Nephron (organoid): ENCODE measurements around the gene GDPD4.

Experiments used
- H3K27ac Mint-ChIP-seq, 3 experiments: 2 replicates each; pipeline ENCODE4 v1.8.0; 2020; ENCODE audit warnings: mixed read lengths in 3 of 3, mild to moderate bottlenecking in 2 of 3, moderate library complexity in 1 of 3
- H3K27me3 Mint-ChIP-seq: 2 replicates; pipeline ENCODE4 v1.8.0; 2021; ENCODE audit warnings: low read depth, mild to moderate bottlenecking, moderate library complexity, mixed read lengths
- H3K36me3 Mint-ChIP-seq: 2 replicates; pipeline ENCODE4 v1.8.0; 2020; ENCODE audit warnings: low read depth, mixed read lengths
- H3K4me1 Mint-ChIP-seq: 2 replicates; pipeline ENCODE4 v1.8.0; 2020; ENCODE audit warnings: mixed read lengths
- H3K4me3 Mint-ChIP-seq, 3 experiments: 2 replicates each; pipeline ENCODE4 v1.8.0; 2020; ENCODE audit warnings: mild to moderate bottlenecking in 3 of 3, mixed read lengths in 3 of 3, moderate library complexity in 2 of 3
- H3K9me3 Mint-ChIP-seq: 2 replicates; pipeline ENCODE4 v1.8.0; 2020; ENCODE audit warnings: mixed read lengths
- TF ChIP-seq, protein P1 (sequence below), 3 experiments: fragments of 200-600 bp; sonication (generic); IDR thresholded peaks; one replicate each; pipeline ENCODE4 v1.5.0; 2021; ENCODE audit warnings: antibody characterized with exemption in 3 of 3; ENCODE audit not compliant: unreplicated experiment in 3 of 3

Gene GDPD4

DNA sequence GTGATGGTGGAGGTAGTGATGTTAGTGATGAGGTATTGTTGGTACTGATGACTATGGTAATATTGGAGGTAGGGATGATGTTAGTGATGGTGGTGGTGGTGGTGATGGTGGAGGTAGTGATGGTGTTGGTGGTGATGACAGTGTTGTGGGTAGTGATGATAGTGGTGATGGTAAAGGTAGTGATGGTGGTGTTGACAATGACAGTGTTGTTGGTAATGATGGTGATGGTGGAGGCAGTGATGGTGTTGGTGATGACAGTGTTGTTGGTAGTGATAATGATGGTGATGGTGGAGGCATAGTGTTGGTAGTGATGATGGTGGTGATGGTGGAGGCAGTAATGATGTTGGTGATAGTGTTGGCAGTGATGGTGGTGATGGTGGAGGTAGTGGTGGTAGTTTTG lies 108.3 kb downstream of the GDPD4 start:
- Mint-ChIP-seq H3K9me3 (no peaks in the 10 kb centered on the region), H3K4me1 (peaks cover 13% of the 10 kb centered on the region), H3K27me3 (peaks cover 5% of the 10 kb centered on the region), H3K4me3 (no peak overlapping the region), H3K27ac (no peak overlapping the region), H3K36me3 (no peaks in the 10 kb centered on the region)
- TF ChIP-seq, protein P1, sequence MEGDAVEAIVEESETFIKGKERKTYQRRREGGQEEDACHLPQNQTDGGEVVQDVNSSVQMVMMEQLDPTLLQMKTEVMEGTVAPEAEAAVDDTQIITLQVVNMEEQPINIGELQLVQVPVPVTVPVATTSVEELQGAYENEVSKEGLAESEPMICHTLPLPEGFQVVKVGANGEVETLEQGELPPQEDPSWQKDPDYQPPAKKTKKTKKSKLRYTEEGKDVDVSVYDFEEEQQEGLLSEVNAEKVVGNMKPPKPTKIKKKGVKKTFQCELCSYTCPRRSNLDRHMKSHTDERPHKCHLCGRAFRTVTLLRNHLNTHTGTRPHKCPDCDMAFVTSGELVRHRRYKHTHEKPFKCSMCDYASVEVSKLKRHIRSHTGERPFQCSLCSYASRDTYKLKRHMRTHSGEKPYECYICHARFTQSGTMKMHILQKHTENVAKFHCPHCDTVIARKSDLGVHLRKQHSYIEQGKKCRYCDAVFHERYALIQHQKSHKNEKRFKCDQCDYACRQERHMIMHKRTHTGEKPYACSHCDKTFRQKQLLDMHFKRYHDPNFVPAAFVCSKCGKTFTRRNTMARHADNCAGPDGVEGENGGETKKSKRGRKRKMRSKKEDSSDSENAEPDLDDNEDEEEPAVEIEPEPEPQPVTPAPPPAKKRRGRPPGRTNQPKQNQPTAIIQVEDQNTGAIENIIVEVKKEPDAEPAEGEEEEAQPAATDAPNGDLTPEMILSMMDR (IDR thresholded peaks at IDR 0.05; ENCODE audit: unreplicated experiment in 3 of 3) = no peak

DNA sequence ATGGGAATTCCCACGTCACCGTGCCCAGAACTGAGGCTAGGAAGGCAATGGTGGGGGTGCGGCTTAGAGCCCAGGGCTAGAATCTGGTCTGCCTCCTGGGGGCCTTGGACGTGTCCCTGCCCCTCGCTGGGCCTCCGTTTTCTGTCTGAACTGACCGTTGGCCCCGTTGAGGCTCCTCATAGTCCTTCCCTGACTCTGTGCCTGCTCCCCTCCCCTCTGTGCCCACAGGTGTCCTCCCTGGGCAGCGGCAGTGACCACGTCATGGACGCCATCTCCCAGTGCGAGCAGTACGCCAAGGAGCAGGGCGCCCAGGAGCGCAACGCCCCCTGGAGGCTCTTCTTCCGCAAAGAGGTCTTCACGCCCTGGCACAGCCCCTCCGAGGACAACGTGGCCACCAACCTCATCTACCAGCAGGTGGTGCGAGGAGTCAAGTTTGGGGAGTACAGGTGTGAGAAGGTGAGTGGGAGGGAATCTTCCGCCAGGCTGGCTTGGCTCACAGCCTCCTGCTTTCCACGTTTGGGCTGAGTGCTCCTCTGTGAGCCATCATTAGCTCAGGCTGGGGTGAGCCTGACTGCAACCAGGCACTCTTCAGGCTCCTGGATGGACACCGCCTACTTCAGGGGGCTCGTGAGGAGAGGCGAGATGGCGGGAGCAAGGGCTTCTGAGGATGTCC lies 109.5 kb downstream of the GDPD4 start:
- Mint-ChIP-seq H3K4me3 (peak overlapping the region in 2 of 3 experiments; percentile 38 to 62), H3K9me3 (no peaks in the 10 kb centered on the region), H3K4me1 (peaks cover 13% of the 10 kb centered on the region), H3K36me3 (no peaks in the 10 kb centered on the region), H3K27ac (no peak overlapping the region), H3K27me3 (peaks cover 5% of the 10 kb centered on the region)
- TF ChIP-seq, protein P1 (IDR thresholded peaks at IDR 0.05; ENCODE audit: unreplicated experiment in 3 of 3) = peak; percentile 62 to 69 (median 66)

DNA sequence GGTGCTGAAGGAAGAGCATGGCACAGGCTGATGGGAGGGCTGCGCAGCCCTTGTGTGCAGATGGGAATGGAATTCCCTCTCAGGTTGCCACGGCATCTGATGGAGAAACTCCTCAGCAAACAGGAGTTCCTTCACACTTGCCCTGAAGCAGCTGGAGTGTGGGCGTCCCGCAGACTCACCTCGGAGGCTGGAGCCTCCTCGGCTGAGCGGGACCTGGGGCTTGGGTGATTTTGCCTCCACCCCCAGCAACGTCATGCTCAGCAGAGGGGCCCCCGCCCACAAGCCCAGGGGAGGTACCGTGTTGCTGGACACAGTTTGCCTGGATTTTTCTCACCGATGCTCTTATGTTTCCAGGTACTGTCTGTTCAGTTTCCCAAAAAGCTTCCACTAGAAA lies 110.1 kb downstream of the GDPD4 start:
- H3K4me1 Mint-ChIP-seq = peaks cover 10% of the 10 kb centered on the region
- TF ChIP-seq, protein P1 (IDR thresholded peaks at IDR 0.05; ENCODE audit: unreplicated experiment in 3 of 3) = no peak
- H3K4me3 Mint-ChIP-seq = no peak overlapping the region
- peaks cover 5% of the 10 kb centered on the region for H3K27me3 Mint-ChIP-seq
- H3K27ac Mint-ChIP-seq = no peak overlapping the region
- H3K9me3 Mint-ChIP-seq = no peaks in the 10 kb centered on the region
- no peaks in the 10 kb centered on the region for H3K36me3 Mint-ChIP-seq

DNA sequence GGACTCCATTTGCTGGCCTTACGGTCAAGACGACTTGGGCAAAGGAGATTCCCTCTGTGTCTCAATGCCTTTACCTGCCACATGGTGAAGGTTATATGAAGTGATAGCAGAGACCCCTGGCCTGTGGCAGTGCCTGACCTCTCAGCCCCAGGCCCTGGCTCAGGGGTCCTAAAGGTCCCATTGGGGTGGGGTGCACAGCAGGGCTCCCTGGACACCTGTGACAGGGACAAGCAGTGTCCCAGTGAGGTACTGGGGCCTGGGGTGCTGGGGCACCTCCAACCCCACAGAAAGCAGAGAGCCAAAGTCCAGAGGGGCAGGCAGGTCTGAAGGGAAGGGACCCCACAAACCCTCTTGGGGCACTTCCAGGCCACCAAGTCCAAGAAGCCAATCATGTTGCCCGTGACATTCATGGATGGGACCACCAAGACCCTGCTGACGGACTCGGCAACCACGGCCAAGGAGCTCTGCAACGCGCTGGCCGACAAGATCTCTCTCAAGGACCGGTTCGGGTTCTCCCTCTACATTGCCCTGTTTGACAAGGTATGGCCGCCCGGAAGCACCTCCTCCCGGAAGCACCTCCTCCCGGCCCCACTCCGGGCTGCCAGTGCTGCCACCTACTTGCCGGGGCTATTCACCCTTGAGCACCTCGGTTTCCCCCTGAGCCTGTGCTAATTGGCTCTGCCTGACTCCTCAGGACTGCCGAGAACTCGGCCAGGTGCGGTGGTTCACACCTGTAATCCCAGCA lies 111.0 kb downstream of the GDPD4 start:
- H3K4me3 Mint-ChIP-seq = no peak overlapping the region
- peaks cover 5% of the 10 kb centered on the region for H3K4me1 Mint-ChIP-seq
- peaks cover 5% of the 10 kb centered on the region for H3K27me3 Mint-ChIP-seq
- no peaks in the 10 kb centered on the region for H3K36me3 Mint-ChIP-seq
- H3K9me3 Mint-ChIP-seq = no peaks in the 10 kb centered on the region
- TF ChIP-seq, protein P1 (IDR thresholded peaks at IDR 0.05; ENCODE audit: unreplicated experiment in 3 of 3) = no peak
- no peak overlapping the region for H3K27ac Mint-ChIP-seq

DNA sequence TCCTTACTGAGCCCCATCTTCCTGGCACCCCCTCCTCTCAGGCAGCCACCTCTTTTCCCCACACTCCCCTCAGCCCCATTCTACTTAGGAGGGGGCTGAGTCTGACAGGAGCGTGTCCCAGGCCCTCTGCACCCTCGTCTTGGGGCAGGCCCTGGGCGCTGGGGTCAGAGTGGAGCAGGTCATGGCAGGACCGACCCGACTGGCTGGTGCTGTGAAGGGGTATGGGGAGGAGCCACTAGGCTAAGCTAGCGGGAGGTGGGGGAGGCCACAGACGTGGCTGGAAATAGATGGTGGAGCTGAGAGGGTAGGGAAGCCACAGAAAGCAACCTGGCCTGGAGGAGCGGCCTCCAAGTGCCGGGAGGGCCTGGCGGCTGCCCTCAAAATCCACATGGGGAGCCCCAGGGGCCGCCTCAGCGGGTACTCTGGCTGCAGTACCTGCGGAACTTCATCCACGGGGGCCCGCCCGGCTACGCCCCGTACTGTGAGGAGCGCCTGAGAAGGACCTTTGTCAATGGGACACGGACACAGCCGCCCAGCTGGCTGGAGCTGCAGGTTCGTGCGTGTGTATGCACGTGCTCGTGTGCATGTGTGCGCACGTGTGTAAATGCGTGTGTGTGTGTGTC lies 111.8 kb downstream of the GDPD4 start:
- H3K9me3 Mint-ChIP-seq = no peaks in the 10 kb centered on the region
- H3K27me3 Mint-ChIP-seq = peaks cover 5% of the 10 kb centered on the region
- peaks cover 4% of the 10 kb centered on the region for H3K4me1 Mint-ChIP-seq
- TF ChIP-seq, protein P1 (IDR thresholded peaks at IDR 0.05; ENCODE audit: unreplicated experiment in 3 of 3) = no peak
- H3K27ac Mint-ChIP-seq = no peak overlapping the region
- no peak overlapping the region for H3K4me3 Mint-ChIP-seq
- no peaks in the 10 kb centered on the region for H3K36me3 Mint-ChIP-seq
